ENCODE data around the gene DALRD3.

DNA sequence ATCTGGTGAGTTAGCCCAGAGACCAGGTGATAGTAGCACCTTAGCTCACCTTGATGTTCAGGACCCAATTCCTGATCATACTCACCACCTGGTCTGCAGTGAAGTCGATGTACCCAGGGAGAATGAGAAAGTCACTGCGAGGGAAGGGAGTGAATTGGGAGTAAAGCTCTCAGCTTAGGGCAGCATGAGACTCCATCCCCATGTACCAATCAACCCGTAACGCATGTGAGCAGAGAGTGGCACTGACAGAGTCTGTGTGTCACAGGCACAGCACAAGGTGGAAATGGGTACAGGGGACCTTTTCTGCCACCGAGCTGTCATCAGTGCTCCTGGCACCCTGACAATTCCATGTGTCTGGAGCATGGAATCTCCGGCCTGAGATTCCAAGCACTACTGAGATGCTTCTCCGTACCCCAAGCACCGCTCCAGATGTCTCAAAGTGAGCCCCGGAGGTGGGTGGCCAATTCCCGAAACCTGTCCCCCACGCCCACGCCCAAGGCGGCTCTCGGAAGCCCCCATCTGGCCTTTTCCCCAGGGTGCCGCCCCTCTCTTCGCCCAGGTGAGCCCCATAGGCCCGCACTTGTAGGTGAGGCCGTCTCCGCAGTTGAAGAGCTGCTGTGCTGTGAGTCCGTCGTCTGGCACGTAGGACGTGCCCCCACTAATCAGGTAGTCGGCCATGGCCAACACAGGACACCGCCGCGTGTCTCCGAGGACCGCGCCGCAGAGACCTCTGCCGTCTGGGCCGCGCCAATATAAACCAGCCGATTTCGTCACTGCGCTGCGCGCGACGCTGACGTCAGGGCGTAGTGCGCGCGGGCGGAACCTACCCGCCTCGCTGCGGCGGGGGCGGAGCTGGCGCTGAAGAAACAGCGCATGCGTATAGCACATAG, 10.5 kb upstream of the DALRD3 start, which contains the start of gene IMPDH2:
- TF ChIP-seq, protein P1, sequence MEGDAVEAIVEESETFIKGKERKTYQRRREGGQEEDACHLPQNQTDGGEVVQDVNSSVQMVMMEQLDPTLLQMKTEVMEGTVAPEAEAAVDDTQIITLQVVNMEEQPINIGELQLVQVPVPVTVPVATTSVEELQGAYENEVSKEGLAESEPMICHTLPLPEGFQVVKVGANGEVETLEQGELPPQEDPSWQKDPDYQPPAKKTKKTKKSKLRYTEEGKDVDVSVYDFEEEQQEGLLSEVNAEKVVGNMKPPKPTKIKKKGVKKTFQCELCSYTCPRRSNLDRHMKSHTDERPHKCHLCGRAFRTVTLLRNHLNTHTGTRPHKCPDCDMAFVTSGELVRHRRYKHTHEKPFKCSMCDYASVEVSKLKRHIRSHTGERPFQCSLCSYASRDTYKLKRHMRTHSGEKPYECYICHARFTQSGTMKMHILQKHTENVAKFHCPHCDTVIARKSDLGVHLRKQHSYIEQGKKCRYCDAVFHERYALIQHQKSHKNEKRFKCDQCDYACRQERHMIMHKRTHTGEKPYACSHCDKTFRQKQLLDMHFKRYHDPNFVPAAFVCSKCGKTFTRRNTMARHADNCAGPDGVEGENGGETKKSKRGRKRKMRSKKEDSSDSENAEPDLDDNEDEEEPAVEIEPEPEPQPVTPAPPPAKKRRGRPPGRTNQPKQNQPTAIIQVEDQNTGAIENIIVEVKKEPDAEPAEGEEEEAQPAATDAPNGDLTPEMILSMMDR (IDR thresholded peaks at IDR 0.05; ENCODE audit: low read depth, low read length), result no peak
- no peak for TF ChIP-seq EZH2phosphoT487 (IDR thresholded peaks at IDR 0.05; ENCODE audit: low read depth)

Measured in OCI-LY3 (cell line).